Measurements from ENCODE around the gene KCTD3. TPM values are rescaled to one million over a fixed set of nuclear protein-coding genes. Genes with fewer than 3 reads are reported as not detected.
A peak's percentile ranks its signal among the peaks of the same experiment; 100 is the strongest.

The KCTD3 gene
- total RNA-seq, 4 donors from 2014 or later, result 41.4 to 66.4 (median 52.3) TPM

DNA sequence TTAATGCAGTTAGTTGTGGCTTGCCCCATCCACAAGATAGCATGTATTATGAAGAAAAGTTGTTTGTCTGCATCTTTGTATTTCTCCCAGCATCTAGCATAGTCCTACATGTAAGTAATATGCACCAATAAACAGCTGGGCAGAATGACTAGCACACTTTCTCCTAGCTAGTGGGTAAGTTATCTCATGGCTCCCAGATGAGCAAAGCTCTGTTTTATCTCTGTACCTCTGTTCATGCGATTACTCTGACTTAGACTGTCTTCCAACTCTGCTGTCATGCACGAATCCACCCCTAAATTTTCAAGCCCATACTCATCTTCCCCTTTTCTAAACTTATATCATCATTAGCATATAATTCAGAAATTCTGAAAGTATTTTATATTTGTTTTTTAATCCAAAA, 37.5 kb upstream of the KCTD3 start:
- intact Hi-C loops (cut with DNase I), result loop anchor here (10.0 kb wide), 2 partner anchors 875 to 905 kb away; no protein-coding TSS in a partner anchor

DNA sequence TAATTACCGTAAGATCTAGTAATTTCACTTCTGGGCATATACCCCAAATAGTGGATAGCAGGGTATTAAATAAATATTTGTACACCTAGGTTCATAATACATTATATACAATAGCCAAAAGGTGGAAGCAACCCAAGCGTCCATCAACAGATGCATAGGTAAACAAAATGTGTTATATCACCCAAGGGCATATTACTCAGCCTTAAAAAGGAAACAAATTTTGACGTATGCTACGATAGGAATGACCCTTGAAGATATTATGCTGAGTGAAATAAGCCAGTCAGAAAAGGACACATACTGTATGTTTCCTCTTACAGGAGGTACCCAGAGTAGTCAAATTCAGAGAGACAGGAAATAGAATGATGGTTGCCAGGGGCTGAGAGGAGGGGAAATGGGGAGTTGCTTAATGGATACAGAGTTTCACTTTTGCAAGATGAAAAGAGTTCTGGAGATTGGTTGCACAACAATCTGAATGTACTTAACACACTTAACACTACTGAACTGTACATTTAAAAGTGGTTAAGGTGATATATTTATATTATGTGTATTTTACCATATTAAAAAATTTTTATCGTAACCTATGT, 36.6 kb upstream of the KCTD3 start:
- intact Hi-C loops (cut with DNase I), result no loop called here

More for the DNA sequence above, 37.5 kb upstream of the KCTD3 start:
- 81 to 88% methylated on average over 2 of the region's 2 CpGs for WGBS, 2 donors
- no peak for DNase-seq
- TF ChIP-seq POLR2A (IDR thresholded peaks at IDR 0.05), result no peak
- TF ChIP-seq, protein P1, sequence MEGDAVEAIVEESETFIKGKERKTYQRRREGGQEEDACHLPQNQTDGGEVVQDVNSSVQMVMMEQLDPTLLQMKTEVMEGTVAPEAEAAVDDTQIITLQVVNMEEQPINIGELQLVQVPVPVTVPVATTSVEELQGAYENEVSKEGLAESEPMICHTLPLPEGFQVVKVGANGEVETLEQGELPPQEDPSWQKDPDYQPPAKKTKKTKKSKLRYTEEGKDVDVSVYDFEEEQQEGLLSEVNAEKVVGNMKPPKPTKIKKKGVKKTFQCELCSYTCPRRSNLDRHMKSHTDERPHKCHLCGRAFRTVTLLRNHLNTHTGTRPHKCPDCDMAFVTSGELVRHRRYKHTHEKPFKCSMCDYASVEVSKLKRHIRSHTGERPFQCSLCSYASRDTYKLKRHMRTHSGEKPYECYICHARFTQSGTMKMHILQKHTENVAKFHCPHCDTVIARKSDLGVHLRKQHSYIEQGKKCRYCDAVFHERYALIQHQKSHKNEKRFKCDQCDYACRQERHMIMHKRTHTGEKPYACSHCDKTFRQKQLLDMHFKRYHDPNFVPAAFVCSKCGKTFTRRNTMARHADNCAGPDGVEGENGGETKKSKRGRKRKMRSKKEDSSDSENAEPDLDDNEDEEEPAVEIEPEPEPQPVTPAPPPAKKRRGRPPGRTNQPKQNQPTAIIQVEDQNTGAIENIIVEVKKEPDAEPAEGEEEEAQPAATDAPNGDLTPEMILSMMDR (IDR thresholded peaks at IDR 0.05), result no peak
- Histone ChIP-seq H3K9me3 (no peaks in the 10 kb centered on the region), H3K27me3 (no peaks in the 10 kb centered on the region), H3K4me3 (replicated peaks in 1 of 3) (no peak overlapping the region), H3K36me3 (no peaks in the 10 kb centered on the region), H3K4me1 (no peaks in the 10 kb centered on the region), H3K27ac (no peak overlapping the region)

DNA sequence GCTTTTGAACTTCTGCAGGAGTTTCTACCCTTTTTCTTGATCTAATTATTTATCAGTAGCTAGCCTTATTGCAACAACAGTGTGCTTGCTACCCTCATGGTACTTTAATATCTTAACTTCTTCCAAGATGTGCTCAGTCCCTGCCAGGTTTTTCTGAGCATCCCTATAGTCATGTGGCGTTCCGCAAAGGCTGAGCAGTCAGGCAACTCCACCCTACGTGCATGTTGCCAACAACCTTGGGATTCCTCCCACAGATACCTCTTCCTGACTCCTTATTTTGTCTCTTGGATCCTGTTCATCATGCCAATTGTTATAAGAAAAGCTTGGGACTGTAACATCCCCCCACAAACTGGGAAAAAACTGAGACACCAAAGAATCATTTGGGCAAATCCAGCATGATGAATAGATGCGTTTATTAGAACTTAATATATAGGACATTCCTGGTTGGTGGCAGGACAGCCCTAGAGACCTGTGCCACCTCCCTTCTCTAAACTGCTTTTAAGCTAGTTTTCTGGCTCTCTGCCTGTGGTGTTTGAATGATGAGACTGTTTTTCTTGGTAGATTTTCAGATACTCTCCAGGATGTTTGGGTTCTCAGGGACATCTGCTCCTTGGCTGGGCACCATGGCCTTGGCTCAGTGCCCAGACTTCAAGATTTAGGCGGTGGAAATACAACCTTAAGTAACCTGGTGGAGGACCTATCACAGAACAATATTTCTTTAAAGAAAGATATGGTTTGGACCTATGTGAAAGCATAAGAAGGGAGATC, 27.1 kb upstream of the KCTD3 start:
- DNase-seq, result peak; percentile 77 to 79
- TF ChIP-seq, protein P1 (IDR thresholded peaks at IDR 0.05), result no peak
- TF ChIP-seq POLR2A (IDR thresholded peaks at IDR 0.05), result no peak
- intact Hi-C loops (cut with DNase I), result no loop called here
- H3K9me3 ChIP-seq, result no peaks in the 10 kb centered on the region
- 31 to 35% methylated on average over 5 of the region's 5 CpGs for WGBS, 2 donors
- H3K36me3 ChIP-seq, result no peaks in the 10 kb centered on the region
- H3K27ac ChIP-seq, result no peak overlapping the region
- H3K4me1 ChIP-seq, result peaks cover 5 to 12% of the 10 kb centered on the region in 2 donors
- H3K4me3 ChIP-seq (replicated peaks in 1 of 3), result no peak overlapping the region
- H3K27me3 ChIP-seq, result no peaks in the 10 kb centered on the region

More for the DNA sequence above, 36.6 kb upstream of the KCTD3 start:
- DNase-seq, result no peak
- WGBS, 2 donors, result 86 to 87% methylated on average over 5 of the region's 5 CpGs
- Histone ChIP-seq H3K9me3 (no peaks in the 10 kb centered on the region), H3K4me1 (no peaks in the 10 kb centered on the region), H3K27ac (no peak overlapping the region), H3K36me3 (no peaks in the 10 kb centered on the region), H3K27me3 (no peaks in the 10 kb centered on the region), H3K4me3 (replicated peaks in 1 of 3) (no peak overlapping the region)
- no peak for TF ChIP-seq POLR2A (IDR thresholded peaks at IDR 0.05)
- TF ChIP-seq, protein P1 (IDR thresholded peaks at IDR 0.05), result no peak

DNA sequence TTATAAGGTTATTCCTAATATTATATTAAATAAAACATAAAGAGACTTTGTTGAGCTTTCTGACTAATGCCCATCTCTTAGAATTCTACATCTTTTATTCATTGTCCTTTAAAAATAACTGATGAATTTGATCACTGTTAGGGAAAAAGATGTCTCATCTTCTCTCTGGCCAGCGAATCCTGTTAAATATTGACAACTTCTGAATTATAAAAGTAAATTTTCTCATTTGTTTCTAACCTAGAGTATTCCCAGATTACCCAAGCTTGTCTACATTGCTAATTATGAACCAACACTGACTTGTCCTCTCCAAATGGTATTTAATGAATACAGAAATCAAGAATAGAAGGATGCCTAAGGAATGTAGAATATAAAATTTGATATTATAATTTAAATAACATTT, 24.8 kb upstream of the KCTD3 start:
- H3K9me3 ChIP-seq, result no peaks in the 10 kb centered on the region
- TF ChIP-seq, protein P1 (IDR thresholded peaks at IDR 0.05), result no peak
- TF ChIP-seq POLR2A (IDR thresholded peaks at IDR 0.05), result no peak
- no peak overlapping the region for H3K27ac ChIP-seq
- no peaks in the 10 kb centered on the region for H3K36me3 ChIP-seq
- intact Hi-C loops (cut with DNase I), result no loop called here
- no peak overlapping the region for H3K4me3 ChIP-seq (replicated peaks in 1 of 3)
- 78 to 90% methylated on average over 1 of the region's 1 CpG for WGBS, 2 donors
- no peaks in the 10 kb centered on the region for H3K27me3 ChIP-seq
- no peak for DNase-seq
- H3K4me1 ChIP-seq, result peaks cover 5 to 12% of the 10 kb centered on the region in 2 donors

DNA sequence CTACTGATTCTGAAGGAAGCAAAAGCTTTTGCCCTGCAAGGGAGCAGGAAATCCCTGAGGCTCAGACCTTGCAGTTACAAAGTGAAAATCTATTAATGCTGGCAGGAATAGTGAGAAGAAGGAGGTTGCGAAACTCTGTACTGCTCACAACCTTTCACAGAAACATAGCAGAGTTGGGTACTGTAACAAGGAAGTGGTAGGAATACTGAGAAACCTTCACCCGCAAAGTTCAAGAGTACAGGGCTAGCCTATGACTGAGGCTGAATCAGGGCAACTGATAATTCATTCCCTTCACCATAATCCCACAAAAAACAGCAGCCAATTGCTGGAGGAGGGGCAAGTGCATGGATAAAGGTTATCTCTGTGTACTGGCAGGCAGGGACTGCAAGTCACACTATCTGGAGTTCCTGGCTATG, 23.9 kb upstream of the KCTD3 start:
- H3K27ac ChIP-seq, result no peak overlapping the region
- TF ChIP-seq, protein P1 (IDR thresholded peaks at IDR 0.05), result no peak
- no peak for TF ChIP-seq POLR2A (IDR thresholded peaks at IDR 0.05)

More for the DNA sequence above, 23.9 kb upstream of the KCTD3 start:
- Histone ChIP-seq H3K9me3 (no peaks in the 10 kb centered on the region), H3K4me1 (peaks cover 5 to 12% of the 10 kb centered on the region in 2 donors), H3K27me3 (no peaks in the 10 kb centered on the region), H3K4me3 (replicated peaks in 1 of 3) (no peak overlapping the region), H3K36me3 (no peaks in the 10 kb centered on the region)
- intact Hi-C loops (cut with DNase I), result no loop called here
- no peak for DNase-seq
- WGBS, 2 donors, result 79 to 81% methylated on average over 2 of the region's 2 CpGs

Data from thyroid gland (tissue), 4 donors.